GM20431 (cell line): Measurements from ENCODE around the gene SEMA3F.

Experiments
- in situ Hi-C: fragments of 300-500 bp; cut with MseI, MboI; formaldehyde crosslinking; loops from one replicate; pipeline ENCODE4 v1.15.0; 2020; ENCODE audit warnings: low sequenced_read_pairs; ENCODE audit not compliant: unreplicated experiment

SEMA3F gene

DNA sequence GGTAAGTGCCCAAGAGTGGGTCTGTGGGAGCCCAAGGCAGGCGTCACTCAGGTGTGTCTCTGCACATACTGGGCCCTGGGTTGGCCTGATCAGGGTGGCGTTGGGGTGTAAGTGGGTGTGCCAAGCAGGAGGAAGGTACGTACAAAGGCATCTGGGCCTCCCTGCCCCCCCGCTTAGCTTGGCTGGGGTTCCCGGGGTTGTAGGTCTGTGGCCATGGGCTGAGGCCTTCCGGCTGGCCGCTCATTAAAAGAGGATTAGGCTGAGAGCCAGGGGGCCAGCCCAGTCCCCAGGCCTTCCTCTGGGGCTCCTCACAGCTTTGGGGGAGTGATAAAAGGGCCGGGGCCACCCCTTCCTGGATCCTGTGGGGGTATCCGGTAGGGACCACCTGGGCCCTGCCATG is 13.3 kb downstream of the SEMA3F start:
- in situ Hi-C loops = no loop called here

GRCh38 chr3:50168791-50169190 is 13.7 kb downstream of the SEMA3F start:
- in situ Hi-C loops = no loop called here

GRCh38 chr3:50169232-50169832 is 14.2 kb downstream of the SEMA3F start:
- in situ Hi-C loops = no loop called here

DNA sequence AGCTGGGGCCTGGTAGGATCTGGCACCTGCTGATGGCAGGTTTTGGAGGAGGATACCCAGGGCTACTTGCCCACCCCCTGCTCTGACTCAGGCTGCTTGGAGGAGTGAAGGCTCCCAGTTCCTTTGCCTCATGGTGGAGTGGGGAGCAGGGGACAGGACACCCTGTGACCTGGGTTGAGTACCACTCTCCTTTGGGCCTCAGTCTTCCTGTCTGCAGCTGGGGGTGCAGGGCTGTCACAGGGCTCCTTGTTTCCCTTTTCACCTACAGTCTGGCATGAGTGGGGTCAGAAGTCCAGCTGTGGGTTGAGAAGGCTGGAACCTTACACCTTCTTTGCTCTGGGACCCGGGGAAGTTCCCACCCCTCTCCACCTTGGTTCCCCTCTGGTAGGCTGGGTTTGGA is 14.7 kb downstream of the SEMA3F start:
- in situ Hi-C loops = no loop called here

DNA sequence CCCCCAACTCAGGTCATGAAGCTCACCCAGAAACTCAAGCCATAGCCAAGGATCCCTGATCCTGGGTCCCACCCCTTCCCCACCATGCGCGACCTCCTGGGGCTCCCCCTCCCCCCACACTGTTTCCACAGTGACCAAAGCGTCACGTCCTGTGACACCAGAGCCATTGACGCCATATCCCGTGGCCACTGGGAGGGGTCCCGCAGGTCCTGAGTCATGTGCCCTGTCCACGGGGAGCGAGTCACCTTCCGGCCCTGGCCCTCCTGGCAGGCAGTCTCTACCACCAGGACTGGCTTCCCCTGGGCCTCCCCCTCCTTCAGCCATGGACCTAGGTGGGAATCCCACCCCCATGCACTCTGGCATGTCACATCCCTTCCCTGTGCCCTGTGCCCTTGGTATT is 15.6 kb downstream of the SEMA3F start:
- in situ Hi-C loops = no loop called here

GRCh38 chr3:50171540-50172301 is 16.6 kb downstream of the SEMA3F start:
- in situ Hi-C loops = no loop called here

DNA sequence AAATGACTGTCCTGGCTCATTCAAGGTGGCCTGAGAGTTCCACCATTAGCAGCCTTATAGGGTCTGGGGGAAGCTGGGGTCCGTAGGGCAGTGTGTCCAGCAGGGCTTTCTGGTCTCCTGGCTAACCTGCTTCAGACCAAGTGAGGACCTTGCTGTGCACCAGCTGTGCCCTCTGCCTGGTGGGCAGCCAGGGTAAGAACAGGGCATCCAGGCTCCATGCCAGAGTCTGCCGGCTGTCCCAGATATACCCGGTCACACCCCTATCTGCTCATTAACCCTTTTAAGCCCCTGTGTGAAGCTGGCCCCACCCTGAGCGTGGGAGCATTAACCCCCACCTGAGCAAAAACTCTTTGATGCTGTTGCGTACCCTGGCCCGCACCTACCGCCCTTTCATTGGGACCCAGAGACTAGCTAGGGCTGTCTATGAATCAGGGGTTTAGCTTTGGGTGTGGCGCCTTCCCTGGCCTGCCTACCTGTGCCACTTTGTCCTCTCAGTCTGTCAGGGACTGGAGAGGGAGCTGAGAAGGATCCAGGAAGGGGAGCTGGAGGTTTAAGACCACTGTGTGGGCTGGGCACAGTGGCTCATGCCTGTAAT is 17.6 kb downstream of the SEMA3F start:
- in situ Hi-C loops = no loop called here

DNA sequence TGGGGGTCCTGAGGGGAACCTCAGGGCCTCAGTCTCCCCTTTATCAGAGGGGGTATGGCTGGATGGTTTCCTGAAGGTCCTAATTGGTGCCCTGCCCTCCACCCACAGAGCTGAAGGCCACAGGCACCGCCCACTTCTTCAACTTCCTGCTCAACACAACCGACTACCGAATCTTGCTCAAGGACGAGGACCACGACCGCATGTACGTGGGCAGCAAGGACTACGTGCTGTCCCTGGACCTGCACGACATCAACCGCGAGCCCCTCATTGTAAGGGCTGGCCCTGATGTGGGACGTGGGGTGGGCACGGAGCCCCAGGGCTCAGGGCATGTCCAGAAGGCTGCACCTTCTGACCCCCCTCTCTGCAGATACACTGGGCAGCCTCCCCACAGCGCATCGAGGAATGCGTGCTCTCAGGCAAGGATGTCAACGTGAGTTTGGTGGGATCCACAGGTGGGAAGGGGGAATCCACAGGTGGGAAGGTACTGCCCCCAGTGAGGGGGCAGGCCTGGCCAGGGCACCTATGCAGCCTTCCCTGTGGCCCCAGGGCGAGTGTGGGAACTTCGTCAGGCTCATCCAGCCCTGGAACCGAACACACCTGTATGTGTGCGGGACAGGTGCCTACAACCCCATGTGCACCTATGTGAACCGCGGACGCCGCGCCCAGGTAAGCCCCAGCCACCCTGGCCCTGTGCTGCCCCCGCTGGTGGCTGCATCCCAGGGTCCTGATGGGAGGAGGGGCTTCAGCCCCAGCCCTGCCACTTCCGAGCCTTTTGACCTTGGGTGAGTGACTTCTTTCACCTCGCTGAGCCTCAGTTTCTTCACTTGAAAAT is 18.8 kb downstream of the SEMA3F start:
- in situ Hi-C loops = no loop called here

DNA sequence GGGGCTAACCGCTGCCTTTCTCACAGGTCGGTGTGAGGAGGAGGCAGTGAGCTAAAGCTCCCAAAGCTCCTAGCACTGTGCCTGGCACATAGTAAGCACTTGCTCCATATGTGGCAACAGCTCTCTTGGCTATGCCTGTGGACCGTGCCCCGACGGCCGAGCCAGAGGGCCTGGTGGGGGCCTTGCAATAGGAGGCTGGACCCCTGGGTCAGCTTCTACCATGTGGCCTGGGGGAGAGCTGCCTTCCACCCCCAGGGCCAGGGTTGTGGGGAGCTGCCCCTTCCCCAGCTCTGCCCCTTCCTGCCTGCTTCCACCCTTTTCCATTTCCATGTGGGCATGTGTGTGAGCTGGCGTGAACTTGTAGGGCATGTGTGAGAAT is 19.4 kb downstream of the SEMA3F start:
- in situ Hi-C loops = no loop called here

- in situ Hi-C loops = no loop called here
Observed at GRCh38 chr3:50174947-50175524, 19.9 kb downstream of the SEMA3F start.

GRCh38 chr3:50177346-50177745 is 22.2 kb downstream of the SEMA3F start:
- in situ Hi-C loops = no loop called here

DNA sequence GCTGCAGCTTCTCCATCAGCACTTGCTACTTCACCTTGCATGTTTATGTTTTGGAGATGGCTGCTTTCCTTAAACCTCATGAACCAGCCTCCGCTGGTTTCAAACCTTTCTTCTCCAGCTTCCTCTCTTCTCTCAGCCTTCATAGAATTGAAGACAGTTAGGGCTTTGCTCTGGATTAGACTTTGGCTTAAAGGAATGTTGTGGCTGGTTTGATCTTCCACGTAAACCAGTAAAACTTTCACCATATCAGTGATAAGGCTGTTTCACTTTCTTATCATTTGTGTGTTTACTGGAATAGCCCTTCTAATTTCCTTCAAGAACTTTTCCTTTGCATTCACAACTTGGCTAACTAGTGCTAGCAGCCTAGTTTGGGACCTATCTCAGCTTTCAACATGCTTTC is 24.6 kb downstream of the SEMA3F start:
- in situ Hi-C loops = no loop called here

- in situ Hi-C loops = no loop called here
Observed at GRCh38 chr3:50181985-50182384, 26.9 kb downstream of the SEMA3F start.

- in situ Hi-C loops = no loop called here
Observed at GRCh38 chr3:50182533-50183099, 27.5 kb downstream of the SEMA3F start.

DNA sequence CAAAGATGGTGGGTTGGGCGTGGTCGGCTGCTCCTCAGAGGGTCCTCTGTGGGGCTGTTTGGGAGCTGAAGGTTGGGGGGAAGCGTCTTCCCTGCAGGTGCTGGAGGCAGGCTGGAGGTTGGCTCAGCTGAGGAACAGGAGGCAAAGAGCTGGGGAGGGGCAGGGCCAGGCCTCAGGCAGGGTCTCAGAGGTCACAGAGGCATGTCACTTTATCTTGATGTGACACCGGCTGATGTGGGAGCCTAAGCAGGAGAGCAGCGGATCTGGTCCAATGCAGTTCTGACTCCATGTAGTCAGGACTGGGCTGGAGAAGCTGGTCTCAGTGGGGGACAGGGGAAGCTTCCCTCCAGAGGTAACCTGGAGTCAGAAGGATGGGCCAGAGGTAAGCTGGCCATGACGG is 28.6 kb downstream of the SEMA3F start:
- in situ Hi-C loops = no loop called here

DNA sequence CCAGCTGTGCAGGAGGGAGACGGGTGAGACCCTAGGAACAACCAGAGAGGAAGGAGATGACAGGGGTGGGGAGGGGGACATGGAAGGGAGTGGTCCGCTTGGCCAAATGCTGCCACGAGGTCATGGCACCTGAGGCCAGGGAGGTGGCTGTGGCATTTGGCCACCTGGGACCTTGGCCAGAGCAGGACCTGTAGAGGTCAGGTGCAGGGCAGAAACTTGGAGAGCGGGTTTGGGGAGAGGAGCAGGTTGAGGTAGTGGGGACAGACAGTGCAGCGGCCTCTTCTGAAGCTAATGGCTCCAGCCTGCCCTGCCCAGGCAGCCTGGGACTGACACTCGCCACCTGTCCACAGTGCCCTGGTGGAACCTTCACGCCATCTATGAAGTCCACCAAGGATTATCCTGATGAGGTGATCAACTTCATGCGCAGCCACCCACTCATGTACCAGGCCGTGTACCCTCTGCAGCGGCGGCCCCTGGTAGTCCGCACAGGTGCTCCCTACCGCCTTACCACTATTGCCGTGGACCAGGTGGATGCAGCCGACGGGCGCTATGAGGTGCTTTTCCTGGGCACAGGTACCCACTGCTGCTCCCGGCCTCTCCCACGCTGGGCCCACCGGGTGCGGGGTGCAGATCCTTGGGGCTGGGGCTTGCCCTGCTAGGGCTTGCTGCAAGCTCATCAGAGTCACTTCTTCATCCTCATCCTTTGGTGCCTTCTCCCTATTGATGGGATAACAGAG is 29.3 kb downstream of the SEMA3F start:
- in situ Hi-C loops = no loop called here

- in situ Hi-C loops = no loop called here
Observed at GRCh38 chr3:50185230-50185629, 30.1 kb downstream of the SEMA3F start.

GRCh38 chr3:50186096-50186495 is 31.0 kb downstream of the SEMA3F start:
- in situ Hi-C loops = no loop called here

DNA sequence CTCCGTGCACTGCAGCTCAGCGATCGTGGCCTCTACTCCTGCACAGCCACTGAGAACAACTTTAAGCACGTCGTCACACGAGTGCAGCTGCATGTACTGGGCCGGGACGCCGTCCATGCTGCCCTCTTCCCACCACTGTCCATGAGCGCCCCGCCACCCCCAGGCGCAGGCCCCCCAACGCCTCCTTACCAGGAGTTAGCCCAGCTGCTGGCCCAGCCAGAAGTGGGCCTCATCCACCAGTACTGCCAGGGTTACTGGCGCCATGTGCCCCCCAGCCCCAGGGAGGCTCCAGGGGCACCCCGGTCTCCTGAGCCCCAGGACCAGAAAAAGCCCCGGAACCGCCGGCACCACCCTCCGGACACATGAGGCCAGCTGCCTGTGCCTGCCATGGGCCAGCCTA is 32.6 kb downstream of the SEMA3F start:
- in situ Hi-C loops = no loop called here
